Measurements from ENCODE around the gene CFAP119. TPM values are rescaled to one million over a fixed set of nuclear protein-coding genes. Genes with fewer than 3 reads are reported as not detected.

The CFAP119 gene
- total and polyA plus RNA-seq, 7 donors, result 0.82 to 11.9 (median 2.5) TPM; not detected in 1

- peak; percentile 57 for DNase-seq
- Histone ChIP-seq H3K27ac (peak overlapping the region; percentile 10 to 81 (median 64)), H3K4me3 (no peak overlapping the region), H3K27me3 (no peaks in the 10 kb centered on the region), H3K4me1 (peaks cover 0 to 31% (median 25%) of the 10 kb centered on the region in 4 donors), H3K9me3 (no peaks in the 10 kb centered on the region), H3K36me3 (peaks cover 36 to 61% (median 48%) of the 10 kb centered on the region in 4 donors)
- intact Hi-C loops (cut with DNase I), result no loop called here
- peak in 1 of 4 donors; percentile 11 for TF ChIP-seq POLR2AphosphoS5 (IDR thresholded peaks at IDR 0.05)
- no peak for TF ChIP-seq CTCF (IDR thresholded peaks at IDR 0.05)
- 89 to 91% methylated on average over 37 of the region's 37 CpGs for WGBS, 2 donors
These were observed 22.6 kb downstream of the CFAP119 start for GRCh38 chr16:30738984-30739951.

GRCh38 chr16:30737794-30738648 is 23.8 kb downstream of the CFAP119 start:
- Histone ChIP-seq H3K36me3 (peaks cover 48 to 66% (median 60%) of the 10 kb centered on the region in 4 donors), H3K4me3 (no peak overlapping the region), H3K9me3 (no peaks in the 10 kb centered on the region), H3K27me3 (no peaks in the 10 kb centered on the region), H3K4me1 (peaks cover 0 to 31% (median 25%) of the 10 kb centered on the region in 4 donors), H3K27ac (no peak overlapping the region)
- intact Hi-C loops (cut with DNase I), result no loop called here
- no peak for TF ChIP-seq POLR2A (IDR thresholded peaks at IDR 0.05)
- TF ChIP-seq EP300 (IDR thresholded peaks at IDR 0.05), result no peak
- TF ChIP-seq POLR2AphosphoS5 (IDR thresholded peaks at IDR 0.05), result no peak
- TF ChIP-seq CTCF (IDR thresholded peaks at IDR 0.05), result no peak
- 94 to 95% methylated on average over 25 of the region's 25 CpGs for whole genome bisulfite sequencing, 2 donors
- peak; percentile 54 for DNase-seq

GRCh38 chr16:30736995-30737793 is 24.7 kb downstream of the CFAP119 start:
- H3K27me3 ChIP-seq, result no peaks in the 10 kb centered on the region
- H3K4me3 ChIP-seq, result no peak overlapping the region
- no peaks in the 10 kb centered on the region for H3K9me3 ChIP-seq
- H3K27ac ChIP-seq, result no peak overlapping the region
- peak; percentile 61 for DNase-seq
- intact Hi-C loops (cut with DNase I), result no loop called here
- H3K36me3 ChIP-seq, result peaks cover 50 to 75% (median 67%) of the 10 kb centered on the region in 4 donors
- H3K4me1 ChIP-seq, result peaks cover 0 to 25% (median 23%) of the 10 kb centered on the region in 4 donors
- TF ChIP-seq POLR2A (IDR thresholded peaks at IDR 0.05) (no peak), CTCF (IDR thresholded peaks at IDR 0.05) (no peak), POLR2AphosphoS5 (IDR thresholded peaks at IDR 0.05) (no peak), EP300 (IDR thresholded peaks at IDR 0.05) (no peak)
- 95% methylated on average over 17 of the region's 17 CpGs for WGBS, 2 donors

DNA sequence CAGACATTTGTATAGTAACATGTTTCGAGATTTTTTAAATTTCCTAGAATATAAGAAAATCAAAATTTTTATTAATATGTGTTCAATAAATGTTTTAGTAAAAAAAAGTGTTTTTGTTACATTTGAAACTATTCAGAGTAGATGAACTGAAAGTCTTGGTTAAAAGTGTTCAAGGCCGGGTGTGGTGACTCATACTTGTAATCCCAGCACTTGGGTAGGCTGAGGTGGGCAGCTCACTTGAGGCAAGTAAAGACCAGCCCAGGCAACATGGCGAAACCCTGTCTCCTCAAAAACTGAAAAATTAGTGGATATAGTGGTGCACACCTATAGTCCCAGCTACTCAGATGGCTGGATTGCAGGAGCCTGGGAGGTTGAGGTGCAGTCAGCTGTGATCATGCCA is 30.5 kb downstream of the CFAP119 start:
- intact Hi-C loops (cut with DNase I), result no loop called here
- Histone ChIP-seq H3K36me3 (peaks cover 47 to 88% (median 69%) of the 10 kb centered on the region in 4 donors), H3K9me3 (no peaks in the 10 kb centered on the region), H3K4me3 (no peak overlapping the region), H3K4me1 (no peaks in the 10 kb centered on the region), H3K27me3 (no peaks in the 10 kb centered on the region), H3K27ac (no peak overlapping the region)
- no peak for DNase-seq
- TF ChIP-seq POLR2AphosphoS5 (IDR thresholded peaks at IDR 0.05) (no peak), CTCF (IDR thresholded peaks at IDR 0.05) (no peak), POLR2A (IDR thresholded peaks at IDR 0.05) (no peak), EP300 (IDR thresholded peaks at IDR 0.05) (no peak)
- WGBS, 2 donors, result 89 to 95% methylated on average over 3 of the region's 3 CpGs

Data from sigmoid colon (tissue), 7 donors.